Fibroblast of skin of back (primary cell): ENCODE results near the gene PTPRK.

ENCODE experiments used
- DNase-seq: peaks from one replicate; pipeline ENCODE4 v3.0.0-alpha.2; 2013

The PTPRK gene

DNA sequence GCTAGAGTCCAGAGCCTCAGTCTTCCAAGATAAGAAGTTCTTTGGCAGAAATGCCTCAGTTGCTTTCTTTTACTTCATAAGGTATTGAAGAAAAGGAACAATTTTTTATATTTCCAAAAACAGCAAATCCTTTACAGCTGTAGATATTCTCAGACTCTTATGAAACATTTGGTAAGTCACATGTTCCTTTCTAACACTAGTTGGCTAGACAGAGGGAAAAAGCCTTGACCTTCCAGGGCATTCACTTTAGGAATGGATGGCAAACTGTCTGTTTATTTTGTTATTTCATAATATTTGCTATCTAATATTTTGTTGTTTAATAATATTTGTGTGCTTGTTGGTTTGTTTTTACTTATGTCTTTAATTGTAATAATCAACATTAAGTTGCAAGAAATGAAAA, 140.8 kb downstream of the PTPRK start:
- DNase-seq, result no peak

DNA sequence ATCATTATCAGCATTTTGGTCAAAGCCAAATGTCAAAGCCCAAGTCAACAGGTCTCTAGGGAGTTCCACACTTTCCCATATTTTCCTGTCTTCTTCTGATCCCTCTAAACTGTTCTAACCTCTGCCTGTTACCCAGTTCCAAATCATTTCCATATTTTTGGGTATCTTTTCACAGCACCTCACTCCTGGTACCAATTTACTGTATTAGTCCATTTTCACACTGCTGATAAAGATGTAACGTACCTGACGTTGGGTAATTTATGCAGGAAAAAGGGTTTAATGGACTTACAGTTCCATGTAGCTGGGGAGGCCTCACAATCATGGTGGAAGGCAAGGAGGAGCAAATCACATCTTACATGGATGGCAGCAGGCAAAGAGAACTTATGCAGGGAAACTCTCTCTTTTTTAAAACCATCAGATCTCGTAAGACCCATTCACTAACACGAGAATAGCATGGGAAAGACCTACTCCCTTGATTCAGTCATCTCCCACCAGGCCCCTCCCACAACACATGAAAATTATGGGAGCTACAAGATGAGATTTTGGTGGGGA, 143.4 kb downstream of the PTPRK start:
- DNase-seq, result no peak

- DNase-seq, result no peak
These were observed 149.3 kb downstream of the PTPRK start for GRCh38 chr6:128371136-128371535.

- DNase-seq, result peak; percentile 68
These were observed 150.3 kb downstream of the PTPRK start for GRCh38 chr6:128370072-128370471.

- no peak for DNase-seq
These were observed 152.0 kb downstream of the PTPRK start for GRCh38 chr6:128368213-128368944.

GRCh38 chr6:128367437-128367836, 153.0 kb downstream of the PTPRK start:
- DNase-seq, result no peak

DNA sequence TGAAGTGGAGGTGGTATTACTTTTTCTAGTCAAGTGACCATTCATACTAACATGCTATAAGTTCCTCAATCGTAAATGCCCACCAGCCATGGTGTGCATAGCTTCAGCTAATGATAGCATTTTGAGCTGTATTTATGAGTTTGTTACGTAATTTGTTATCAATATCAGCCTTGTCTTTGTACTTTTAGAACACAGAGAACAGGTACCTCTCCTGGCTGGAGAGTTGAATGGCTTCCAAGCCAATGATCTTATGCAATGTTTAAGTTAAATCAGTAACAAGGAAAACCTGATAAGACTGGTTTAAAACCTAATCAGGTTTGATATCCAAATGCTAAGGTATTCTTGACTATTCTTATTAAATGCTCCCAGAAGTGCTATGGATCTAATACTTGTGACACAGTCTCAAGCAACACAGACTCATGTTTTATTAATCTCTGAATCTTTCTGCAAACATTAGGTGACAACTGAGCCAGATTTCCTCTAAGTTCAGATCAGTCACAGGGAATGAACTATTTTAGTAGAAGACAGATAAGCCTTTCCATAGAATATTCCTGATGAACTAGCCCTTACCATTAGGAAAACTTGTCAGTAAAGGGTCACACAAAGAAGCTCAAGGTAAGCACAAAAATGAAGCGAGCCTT, 154.8 kb downstream of the PTPRK start:
- DNase-seq, result no peak

DNA sequence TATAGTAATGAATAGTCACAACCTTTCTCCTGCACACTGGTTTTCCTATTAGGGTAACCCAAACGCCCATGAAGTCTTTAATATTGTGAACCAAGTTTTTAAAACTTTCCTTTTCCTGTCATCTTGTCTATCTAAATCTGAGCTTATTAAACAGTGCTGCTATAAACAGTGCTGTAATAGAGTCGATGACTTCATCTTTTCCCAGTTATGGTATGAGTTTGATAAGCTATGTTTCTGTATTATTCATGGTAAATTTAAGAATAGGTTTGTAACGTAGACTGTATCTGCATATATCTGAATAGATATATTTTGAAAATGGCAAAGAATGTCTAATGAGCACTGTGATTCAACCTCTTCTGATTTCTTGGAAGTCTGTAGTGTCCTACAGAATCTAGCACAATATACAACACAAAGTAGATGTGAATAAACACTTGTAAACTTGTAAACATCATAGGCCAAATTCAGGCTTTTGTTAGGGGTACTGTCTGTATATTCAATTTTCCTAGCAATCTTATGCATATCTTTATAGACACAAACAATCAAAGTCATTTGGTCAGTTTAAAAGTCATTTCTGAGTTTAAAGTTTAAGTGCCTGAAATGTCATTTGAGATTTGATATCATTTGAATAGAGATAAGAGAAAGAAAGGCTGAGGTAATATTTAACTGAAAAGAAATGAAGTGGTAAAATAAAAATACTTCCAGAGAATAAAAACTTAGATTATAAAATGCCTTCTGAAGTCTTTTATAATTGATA, 155.5 kb downstream of the PTPRK start:
- DNase-seq, result no peak

GRCh38 chr6:128363020-128363813, 157.2 kb downstream of the PTPRK start:
- DNase-seq, result no peak

DNA sequence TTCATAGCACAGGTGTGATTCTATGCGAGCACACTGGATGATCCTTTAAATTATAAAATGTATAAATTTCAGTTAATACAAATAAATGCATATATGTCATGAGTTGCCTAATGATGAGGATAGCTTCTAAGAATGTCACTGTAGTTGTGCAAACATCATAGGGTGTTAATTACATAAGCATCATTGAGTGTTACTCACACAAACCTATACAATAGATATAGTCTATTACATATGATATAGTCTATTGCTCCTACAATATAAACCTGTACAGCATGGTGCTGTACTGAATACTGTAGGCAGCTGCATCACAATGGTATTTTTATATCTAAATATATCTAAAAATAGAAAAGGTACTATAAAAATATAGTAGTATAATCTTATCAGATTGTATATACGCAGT, 159.0 kb downstream of the PTPRK start:
- no peak for DNase-seq

DNA sequence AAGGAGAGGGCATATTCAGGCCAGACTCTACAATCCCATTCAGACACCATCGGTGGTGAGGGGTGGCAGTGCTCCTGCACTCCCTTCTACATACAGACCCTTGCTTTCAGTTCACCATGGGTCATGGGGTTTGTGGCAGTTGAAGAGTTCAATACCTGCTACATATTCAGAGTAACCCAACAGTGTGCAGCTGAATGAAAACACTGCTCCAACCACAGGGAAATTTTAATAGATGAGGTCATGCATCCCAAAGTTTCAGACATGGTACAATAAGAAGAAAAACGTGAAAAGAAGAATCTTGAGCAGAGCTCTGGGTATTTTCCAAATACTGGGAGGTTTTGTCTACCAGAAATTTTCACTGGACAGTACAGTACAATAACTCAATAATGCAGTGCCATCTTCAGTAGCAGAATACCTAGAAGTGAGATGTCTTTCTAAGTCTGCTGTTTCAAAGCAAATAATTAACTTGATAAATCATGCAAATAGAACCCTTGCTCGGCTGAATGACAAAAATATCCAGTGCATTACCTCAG, 162.1 kb downstream of the PTPRK start:
- DNase-seq, result peak; percentile 75

DNA sequence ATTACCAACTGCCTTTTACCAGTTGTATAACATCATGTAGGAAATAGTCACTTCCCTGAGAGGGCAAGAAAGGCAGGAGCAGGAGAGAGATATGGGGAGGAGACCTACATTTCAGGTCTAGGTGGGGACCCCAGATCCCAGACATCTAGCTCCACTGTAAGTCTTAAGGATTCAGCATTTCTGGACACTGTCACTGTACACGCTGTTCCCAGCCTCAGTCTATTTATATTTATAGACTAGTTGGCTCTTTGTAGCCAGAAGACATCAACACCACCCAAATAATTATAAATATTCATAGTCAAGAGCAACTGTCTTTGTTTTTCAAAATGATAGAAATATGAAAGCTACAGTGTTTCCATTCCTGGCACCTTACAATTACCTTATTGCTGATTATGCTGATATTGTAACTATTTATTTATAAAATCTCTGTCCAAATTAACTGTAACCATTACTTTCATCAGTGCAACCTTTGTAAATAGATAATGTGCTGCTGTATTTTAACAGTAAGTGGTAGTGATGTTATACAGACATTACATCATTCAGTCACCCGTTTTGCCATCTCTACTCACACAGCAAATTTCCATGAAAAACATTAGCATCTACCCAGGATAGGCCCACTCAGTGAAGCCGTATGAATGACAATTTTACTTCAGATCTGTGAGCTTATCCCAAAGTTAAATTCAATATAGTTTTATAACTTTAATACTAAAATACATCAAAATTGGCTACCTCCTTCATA, 162.8 kb downstream of the PTPRK start:
- DNase-seq, result no peak

DNA sequence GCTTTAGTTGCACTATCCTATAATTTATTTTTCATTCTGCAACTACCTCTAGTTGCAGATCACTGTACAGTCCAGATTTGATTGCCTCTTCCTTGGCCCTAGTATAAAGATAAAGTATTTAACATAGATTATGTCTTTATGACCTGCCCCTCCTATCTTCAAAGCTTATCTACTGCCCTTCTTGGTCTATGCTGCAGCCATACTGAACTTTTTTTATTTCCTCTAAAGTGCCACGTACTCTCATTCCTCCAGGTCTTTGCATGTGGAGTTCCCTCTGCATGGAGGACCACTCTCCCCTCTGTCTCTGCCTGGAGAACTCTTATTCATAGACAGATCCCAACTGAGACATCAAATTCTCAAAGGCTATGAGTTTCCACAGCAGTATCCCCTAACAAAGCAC, 168.0 kb downstream of the PTPRK start:
- no peak for DNase-seq

DNA sequence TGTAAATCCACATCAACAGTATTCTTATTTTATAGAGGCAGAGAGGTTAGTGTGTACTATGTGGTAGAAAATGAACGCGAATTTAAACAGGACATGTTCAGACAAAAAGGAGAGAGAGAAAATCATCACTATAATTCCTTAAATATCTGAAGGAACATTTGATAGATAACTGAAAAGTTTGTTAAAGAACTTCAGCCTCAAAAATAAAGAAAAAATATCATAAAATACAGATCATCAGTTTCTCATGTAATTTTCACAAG, 169.2 kb downstream of the PTPRK start:
- no peak for DNase-seq

- DNase-seq, result peak; percentile 41
These were observed 169.8 kb downstream of the PTPRK start for GRCh38 chr6:128350416-128351254.

DNA sequence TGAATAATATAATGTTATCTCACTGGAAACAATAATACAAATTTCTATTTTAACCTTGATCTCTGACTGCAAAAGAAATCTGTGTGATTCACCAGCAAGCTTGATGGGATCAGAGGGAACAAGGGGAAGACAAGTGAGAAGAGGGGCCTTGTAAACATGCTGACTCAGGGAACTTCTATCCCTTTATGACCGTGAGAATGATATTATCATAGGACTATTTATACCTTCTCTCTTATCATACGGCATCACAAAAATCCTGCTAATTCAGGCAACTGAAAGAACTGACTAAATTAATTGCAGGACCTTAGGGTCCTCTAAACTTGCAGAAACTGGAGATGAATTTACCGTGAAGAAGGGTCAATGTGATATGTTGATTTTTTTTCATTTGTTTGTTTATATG, 173.3 kb downstream of the PTPRK start:
- DNase-seq, result no peak

DNA sequence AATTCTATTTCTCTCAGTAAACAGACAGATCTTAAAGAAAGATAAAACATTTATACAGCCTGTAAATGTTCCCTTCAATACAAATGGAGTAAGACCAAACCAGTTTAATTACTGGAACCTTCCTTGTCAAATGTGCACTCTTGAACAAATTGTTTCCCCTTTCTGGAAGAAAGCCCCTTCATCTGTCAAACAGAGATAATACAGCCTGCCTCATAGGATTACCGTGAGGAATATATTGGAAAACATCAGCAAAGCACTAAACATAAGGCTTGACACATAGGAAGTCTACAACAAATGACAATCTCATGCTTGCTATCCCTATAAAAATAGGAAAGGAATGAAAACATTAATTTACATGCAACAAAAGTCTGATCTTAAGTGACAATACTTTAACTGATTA, 173.8 kb downstream of the PTPRK start:
- no peak for DNase-seq

DNA sequence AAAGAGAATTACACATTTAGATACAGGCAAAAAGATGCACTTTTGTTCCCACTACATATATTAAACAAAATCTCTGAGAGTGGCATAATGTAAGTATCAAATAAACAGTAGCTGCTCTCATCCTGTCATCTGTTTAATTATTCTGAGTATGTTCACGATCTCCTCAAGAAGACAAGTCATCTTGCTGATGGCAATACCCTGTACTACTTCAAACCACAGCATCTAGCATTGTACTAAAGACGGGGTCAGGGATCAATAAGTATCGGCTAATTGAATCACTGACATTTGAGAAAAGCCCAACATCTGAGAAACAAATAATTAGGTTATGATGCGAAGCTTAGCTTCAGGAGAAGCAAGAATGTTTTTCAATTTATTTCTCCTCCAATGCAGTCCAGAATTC, 175.1 kb downstream of the PTPRK start:
- DNase-seq, result no peak

DNA sequence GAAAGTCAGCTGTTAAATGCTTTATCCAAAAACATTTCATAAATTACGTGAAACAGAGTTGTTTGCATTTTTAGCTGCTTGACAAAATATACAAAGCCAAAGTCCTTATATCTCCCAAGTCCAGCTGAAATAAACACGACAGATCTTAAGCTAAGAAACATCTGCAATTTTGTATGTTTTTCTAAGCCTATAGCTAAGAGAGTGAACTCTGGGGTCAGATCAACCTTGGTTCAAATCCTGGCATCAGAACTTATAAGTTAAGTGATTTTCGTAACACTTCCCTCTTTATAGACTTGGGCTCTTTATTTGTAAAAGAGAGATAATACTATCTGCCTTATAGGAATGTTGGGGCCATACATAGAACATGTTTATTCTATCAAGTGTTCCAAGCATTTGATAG, 176.7 kb downstream of the PTPRK start:
- DNase-seq, result no peak

DNA sequence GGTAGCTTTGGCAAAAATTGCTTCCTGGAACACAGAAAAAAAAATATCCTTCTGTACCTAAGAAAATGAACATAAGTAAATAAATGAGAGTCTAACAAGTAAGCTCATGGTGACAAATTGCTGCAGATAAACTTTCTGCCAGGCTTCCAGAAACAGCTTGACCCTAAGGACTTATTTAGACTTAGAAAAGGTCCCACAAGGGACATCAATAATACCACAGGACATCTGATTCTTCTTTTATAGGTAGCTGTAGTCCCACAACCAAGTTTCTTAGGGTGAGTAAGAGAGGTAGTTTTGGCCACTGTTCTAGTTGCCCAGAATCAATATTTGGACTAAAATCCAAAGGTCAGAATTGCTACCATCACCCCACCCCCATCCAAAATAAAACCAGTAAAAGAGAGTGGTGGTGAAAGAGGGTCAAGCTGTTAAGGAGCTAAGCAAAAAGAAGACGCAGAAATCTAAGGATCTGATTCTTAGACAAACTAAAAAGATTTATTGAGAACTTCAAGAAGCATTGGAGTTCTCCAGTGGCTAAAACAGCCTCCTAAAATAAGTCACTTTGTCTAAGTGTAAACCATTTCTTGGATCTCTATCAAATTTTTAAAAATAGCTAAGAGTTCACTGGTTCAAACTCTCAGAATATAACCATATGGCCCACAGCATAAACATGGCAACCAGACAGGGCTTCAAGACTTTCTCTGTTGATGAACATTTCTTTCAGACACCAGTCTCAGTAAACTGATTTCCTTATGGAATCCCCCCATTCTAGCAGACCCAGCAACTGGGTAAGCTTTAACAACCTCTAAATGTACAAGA, 180.6 kb downstream of the PTPRK start:
- no peak for DNase-seq
